Mononuclear cell (primary cell): Measurements from ENCODE around the gene SLC6A17. TPM values are rescaled to one million over a fixed set of nuclear protein-coding genes. Genes with fewer than 3 reads are reported as not detected.

Source experiments
- H3K27me3 ChIP-seq: 2 replicates; pipeline ENCODE4 v1.6.0; 2011; ENCODE audit warnings: low read length, control low read depth; ENCODE audit not compliant: insufficient read depth
- H3K4me1 ChIP-seq: 2 replicates; pipeline ENCODE4 v1.5.1; 2011; ENCODE audit warnings: mild to moderate bottlenecking, low read length, control low read depth; ENCODE audit not compliant: insufficient read depth
- H3K4me3 ChIP-seq: 2 replicates; pipeline ENCODE4 v1.5.1; 2011; ENCODE audit warnings: mild to moderate bottlenecking, low read length, moderate library complexity
- H3K9me3 ChIP-seq: 2 replicates; pipeline ENCODE4 v1.5.1; 2011; ENCODE audit warnings: low read depth, mild to moderate bottlenecking, control low read depth, low read length
- total RNA-seq: library from RNA; depleted of rRNA; stranded (reverse); fragments of >200 nt; gene quantifications from one replicate; pipeline ENCODE4 v1.2.3, GENCODE V29; 2012

Gene SLC6A17
- total RNA-seq, 1 donor: 0.63 TPM

DNA sequence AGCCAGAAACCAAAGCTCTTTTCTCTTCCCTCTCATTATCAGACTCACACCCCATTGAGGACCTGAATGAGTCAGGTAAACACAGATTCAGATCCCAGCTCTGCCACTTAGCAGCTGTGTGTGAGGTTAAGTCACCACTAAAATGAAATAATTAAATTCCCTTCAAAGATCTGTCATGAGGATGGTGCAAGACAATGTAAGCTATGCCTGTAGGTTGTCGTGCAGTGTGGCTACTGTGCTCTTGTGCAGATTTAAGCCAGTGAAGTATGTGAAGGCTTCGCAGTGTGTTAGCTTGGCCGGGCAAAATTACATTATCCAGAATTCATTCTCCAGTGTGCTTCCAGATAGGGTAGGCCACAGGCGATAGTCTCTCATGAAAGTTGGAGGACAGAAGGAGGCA lies 24.5 kb upstream of the SLC6A17 start:
- Histone ChIP-seq H3K4me1 (no peaks in the 10 kb centered on the region), H3K27me3 (peaks cover 9% of the 10 kb centered on the region), H3K9me3 (no peaks in the 10 kb centered on the region), H3K4me3 (no peak overlapping the region)

DNA sequence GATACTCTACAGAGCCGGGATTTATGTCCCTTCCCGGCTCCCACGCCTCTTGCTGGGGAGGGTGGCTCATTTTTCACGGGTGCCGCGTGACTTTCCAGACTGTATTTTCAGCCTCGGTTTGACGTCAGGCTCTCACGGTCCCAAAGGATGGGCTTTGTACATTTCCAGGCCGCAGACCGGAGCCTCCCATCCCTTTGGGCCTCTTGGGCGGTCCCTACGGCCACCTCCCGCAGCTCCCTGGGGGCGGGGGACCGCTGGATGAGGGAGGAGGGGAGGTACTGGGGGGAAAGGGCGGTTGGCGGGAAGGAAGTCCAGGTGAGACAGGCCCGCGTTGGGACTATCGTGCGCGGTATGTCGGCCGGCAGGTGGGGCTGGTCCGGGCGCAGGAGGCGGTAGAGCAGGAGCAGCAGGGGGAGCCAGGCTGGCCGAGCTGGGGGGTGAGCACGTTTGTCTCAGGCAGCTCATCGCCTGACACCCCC lies 20.1 kb upstream of the SLC6A17 start:
- H3K4me1 ChIP-seq: no peaks in the 10 kb centered on the region
- no peaks in the 10 kb centered on the region for H3K9me3 ChIP-seq
- no peak overlapping the region for H3K4me3 ChIP-seq
- peaks cover 14% of the 10 kb centered on the region for H3K27me3 ChIP-seq

- no peaks in the 10 kb centered on the region for H3K4me1 ChIP-seq
- peaks cover 12% of the 10 kb centered on the region for H3K27me3 ChIP-seq
- no peak overlapping the region for H3K4me3 ChIP-seq
- no peaks in the 10 kb centered on the region for H3K9me3 ChIP-seq
Observed at GRCh38 chr1:110130989-110131388, 19.3 kb upstream of the SLC6A17 start.

- Histone ChIP-seq H3K4me1 (no peaks in the 10 kb centered on the region), H3K27me3 (peaks cover 15% of the 10 kb centered on the region), H3K4me3 (no peak overlapping the region), H3K9me3 (no peaks in the 10 kb centered on the region)
Observed at GRCh38 chr1:110132682-110133081, 17.6 kb upstream of the SLC6A17 start.

DNA sequence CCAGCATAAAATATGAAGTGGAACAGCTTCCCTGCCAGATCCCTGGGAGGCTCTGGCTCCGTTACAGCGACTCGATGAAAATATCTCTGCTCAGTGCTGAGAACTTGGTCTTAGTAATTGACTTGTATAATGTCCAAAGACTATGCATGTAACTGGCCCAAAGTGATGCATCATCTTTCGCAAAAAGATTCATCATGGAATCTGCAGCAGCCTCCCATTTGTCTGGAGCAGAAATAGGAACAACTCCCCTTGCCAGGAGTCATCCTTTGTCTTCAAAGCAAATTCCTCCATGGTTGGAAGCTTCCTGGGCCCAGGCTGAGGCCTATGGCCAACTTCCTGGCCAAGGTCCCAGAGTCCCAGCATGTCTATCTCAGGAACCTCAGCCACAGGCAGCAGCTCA lies 16.9 kb upstream of the SLC6A17 start:
- no peak overlapping the region for H3K4me3 ChIP-seq
- H3K4me1 ChIP-seq: no peaks in the 10 kb centered on the region
- no peaks in the 10 kb centered on the region for H3K9me3 ChIP-seq
- peaks cover 15% of the 10 kb centered on the region for H3K27me3 ChIP-seq

DNA sequence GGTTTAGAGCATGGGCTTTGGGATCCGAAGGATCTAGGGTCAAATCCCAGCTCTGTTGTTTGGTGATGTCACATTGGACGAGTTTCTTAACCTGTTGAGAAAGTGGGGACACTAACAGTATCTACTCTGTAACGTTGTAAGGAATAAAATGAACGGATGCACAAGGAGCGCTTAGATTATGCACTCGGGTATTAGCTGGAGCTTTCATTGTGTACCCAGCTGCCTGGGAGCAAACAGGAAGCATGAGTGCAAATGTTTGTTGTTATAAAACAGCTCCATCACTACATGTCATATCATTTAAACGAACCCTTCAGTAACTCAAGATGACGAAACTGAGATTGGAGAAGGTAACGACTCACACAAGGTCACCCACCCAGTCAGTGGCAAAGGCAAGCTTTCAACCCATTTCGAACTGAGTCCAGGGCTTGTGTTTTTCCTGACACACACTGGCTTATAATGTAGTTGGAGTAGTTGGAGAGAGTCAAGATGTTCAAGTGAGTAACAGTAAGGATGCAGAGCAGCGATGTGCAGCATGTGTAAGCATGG lies 16.2 kb upstream of the SLC6A17 start:
- no peaks in the 10 kb centered on the region for H3K4me1 ChIP-seq
- H3K4me3 ChIP-seq: no peak overlapping the region
- peaks cover 16% of the 10 kb centered on the region for H3K27me3 ChIP-seq
- H3K9me3 ChIP-seq: no peaks in the 10 kb centered on the region

- Histone ChIP-seq H3K4me3 (no peak overlapping the region), H3K27me3 (peaks cover 21% of the 10 kb centered on the region), H3K4me1 (no peaks in the 10 kb centered on the region), H3K9me3 (no peaks in the 10 kb centered on the region)
Observed at GRCh38 chr1:110135246-110135645, 15.0 kb upstream of the SLC6A17 start.

- Histone ChIP-seq H3K4me1 (no peaks in the 10 kb centered on the region), H3K9me3 (no peaks in the 10 kb centered on the region), H3K4me3 (no peak overlapping the region), H3K27me3 (peaks cover 22% of the 10 kb centered on the region)
Observed at GRCh38 chr1:110135666-110136065, 14.6 kb upstream of the SLC6A17 start.

- Histone ChIP-seq H3K9me3 (no peaks in the 10 kb centered on the region), H3K4me3 (no peak overlapping the region), H3K4me1 (no peaks in the 10 kb centered on the region), H3K27me3 (peaks cover 23% of the 10 kb centered on the region)
Observed at GRCh38 chr1:110136911-110137310, 13.4 kb upstream of the SLC6A17 start.

DNA sequence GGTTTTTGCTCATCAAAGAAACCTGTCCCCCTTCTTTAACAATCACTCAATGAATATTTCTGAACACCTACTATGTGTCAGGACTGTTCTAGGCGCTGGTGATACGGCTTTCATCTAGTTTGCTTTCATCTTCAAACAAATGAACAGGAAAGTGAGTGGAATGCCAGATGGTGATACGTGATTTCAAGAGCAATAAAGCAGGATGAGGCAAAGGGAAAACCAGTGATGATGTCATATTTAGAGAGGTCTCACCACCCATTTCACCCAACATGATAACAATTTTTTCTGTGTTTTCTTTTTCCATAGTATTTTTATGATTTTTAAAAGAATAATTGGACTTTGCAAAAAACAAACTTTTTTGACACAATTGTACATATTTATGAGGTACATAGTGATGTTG lies 11.3 kb upstream of the SLC6A17 start:
- no peaks in the 10 kb centered on the region for H3K9me3 ChIP-seq
- peaks cover 26% of the 10 kb centered on the region for H3K27me3 ChIP-seq
- no peaks in the 10 kb centered on the region for H3K4me1 ChIP-seq
- no peak overlapping the region for H3K4me3 ChIP-seq

GRCh38 chr1:110144366-110144765 lies 5.9 kb upstream of the SLC6A17 start:
- H3K27me3 ChIP-seq: peaks cover 54% of the 10 kb centered on the region

GRCh38 chr1:110148961-110149360 lies 1.3 kb upstream of the SLC6A17 start:
- Histone ChIP-seq H3K27me3 (peaks cover 76% of the 10 kb centered on the region), H3K9me3 (no peaks in the 10 kb centered on the region), H3K4me3 (no peak overlapping the region), H3K4me1 (no peaks in the 10 kb centered on the region)

More at GRCh38 chr1:110144366-110144765, 5.9 kb upstream of the SLC6A17 start:
- no peaks in the 10 kb centered on the region for H3K4me1 ChIP-seq
- no peak overlapping the region for H3K4me3 ChIP-seq
- no peaks in the 10 kb centered on the region for H3K9me3 ChIP-seq

DNA sequence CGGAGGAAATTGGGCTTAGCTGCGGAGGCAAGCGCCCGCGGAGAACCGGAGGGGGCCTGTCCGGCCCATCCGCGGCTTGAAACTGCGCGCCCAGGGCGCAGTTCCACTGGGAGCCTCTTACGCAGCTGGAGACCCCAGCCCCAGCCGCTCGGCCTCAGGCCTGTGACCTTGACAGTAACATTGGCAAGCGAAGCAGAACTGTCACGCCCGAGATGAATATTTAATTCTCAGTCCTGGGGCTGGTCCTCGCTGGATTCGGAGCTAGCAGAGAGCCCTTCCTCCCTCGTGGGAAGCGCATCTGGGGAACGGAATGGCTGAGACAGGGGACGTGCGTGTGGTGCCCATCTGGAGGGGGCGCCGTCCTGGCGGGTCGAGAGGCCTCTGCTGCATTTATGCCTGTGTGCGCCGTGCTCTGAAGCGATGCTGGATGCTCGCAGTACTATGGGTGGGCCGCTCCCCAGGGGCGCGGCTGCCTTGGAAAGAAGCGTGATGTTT lies 928 bp downstream of the SLC6A17 start:
- H3K27me3 ChIP-seq: peaks cover 76% of the 10 kb centered on the region
- H3K4me3 ChIP-seq: no peak overlapping the region
- H3K9me3 ChIP-seq: no peaks in the 10 kb centered on the region
- no peaks in the 10 kb centered on the region for H3K4me1 ChIP-seq

DNA sequence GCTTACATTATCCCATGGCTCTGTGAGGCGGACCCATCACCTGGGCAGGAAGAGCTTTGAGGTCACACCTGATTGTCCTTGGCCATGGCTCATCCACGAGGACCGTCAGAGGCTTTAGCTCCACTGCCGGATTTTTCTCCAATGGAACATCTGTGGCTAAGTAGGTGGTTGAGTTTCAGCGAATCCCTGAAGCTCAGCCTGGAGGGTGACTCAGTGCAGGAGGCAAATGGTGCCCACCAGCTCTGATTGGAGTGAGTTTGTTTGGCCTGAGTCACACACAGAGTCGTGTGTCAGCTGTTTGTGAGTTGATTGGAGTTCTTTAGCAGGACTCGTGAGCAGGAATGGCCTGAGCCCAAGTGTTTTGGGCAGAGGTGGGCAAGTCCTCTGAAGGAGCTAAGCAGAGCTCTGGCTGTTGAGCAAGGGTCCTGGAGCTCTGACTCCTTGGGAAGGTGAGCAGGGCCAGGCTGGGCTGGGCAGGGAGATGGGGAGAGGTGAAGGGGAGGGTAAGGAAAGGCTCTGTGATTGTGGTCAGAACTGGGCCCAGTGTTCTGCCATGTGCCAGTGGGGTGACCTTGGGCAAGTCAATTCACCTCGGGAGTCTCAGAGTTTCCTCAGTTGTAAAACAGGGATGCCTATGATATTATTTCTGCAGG lies 2.0 kb downstream of the SLC6A17 start:
- H3K27me3 ChIP-seq: peaks cover 73% of the 10 kb centered on the region
- H3K4me3 ChIP-seq: no peak overlapping the region
- no peaks in the 10 kb centered on the region for H3K4me1 ChIP-seq
- H3K9me3 ChIP-seq: no peaks in the 10 kb centered on the region

GRCh38 chr1:110153407-110153950 lies 3.2 kb downstream of the SLC6A17 start:
- peaks cover 65% of the 10 kb centered on the region for H3K27me3 ChIP-seq

More at GRCh38 chr1:110153407-110153950, 3.2 kb downstream of the SLC6A17 start:
- Histone ChIP-seq H3K4me3 (no peak overlapping the region), H3K9me3 (no peaks in the 10 kb centered on the region), H3K4me1 (no peaks in the 10 kb centered on the region)
